ENCODE data around the gene IDH1. TPM values are rescaled to one million over a fixed set of nuclear protein-coding genes. Genes with fewer than 3 reads are reported as not detected.

The IDH1 gene
- total and polyA plus RNA-seq, 2 of the 13 experiments (the other 11 are each of a cell fraction or from before 2014, with no cell fraction given), result 312 to 1,077 TPM

- peak; percentile 49 for TF ChIP-seq HNF1A (IDR thresholded peaks at IDR 0.05; ENCODE audit: low read depth)
- peak; percentile 92 for TF ChIP-seq HNF1A (CRISPR knock-in tag; IDR thresholded peaks at IDR 0.05; ENCODE audit: borderline replicate concordance)
- TF ChIP-seq ASH2L (IDR thresholded peaks at IDR 0.05; ENCODE audit: insufficient read length, low read depth, low read length), result peak; percentile 98
- TF ChIP-seq ZNF407 (CRISPR knock-in tag; IDR thresholded peaks at IDR 0.05; ENCODE audit: not compliant biosample characterization), result peak; percentile 78
- TF ChIP-seq NKX3-1 (CRISPR knock-in tag; IDR thresholded peaks at IDR 0.05), result no peak
- peak; percentile 80 for TF ChIP-seq ZNF367 (CRISPR knock-in tag; IDR thresholded peaks at IDR 0.05; ENCODE audit: borderline replicate concordance)
- TF ChIP-seq ZNF251 (CRISPR knock-in tag; IDR thresholded peaks at IDR 0.05), result no peak
- TF ChIP-seq NAIF1 (CRISPR knock-in tag; IDR thresholded peaks at IDR 0.05; ENCODE audit: borderline replicate concordance), result peak; percentile 86; the same call in 1 of the 2 replicates
- TF ChIP-seq HNRNPH1 (optimal IDR thresholded peaks at IDR 0.05; ENCODE audit: low read depth, low read length), result no peak
- TF ChIP-seq ZNF101 (CRISPR knock-in tag; IDR thresholded peaks at IDR 0.05; ENCODE audit: borderline replicate concordance, low read depth), result no peak
- peak; percentile 100 for TF ChIP-seq ZNF556 (CRISPR knock-in tag; IDR thresholded peaks at IDR 0.05; ENCODE audit: borderline replicate concordance)
- TF ChIP-seq NFIB (CRISPR knock-in tag; IDR thresholded peaks at IDR 0.05; ENCODE audit: borderline replicate concordance), result no peak
- no peak for TF ChIP-seq RAD51 (IDR thresholded peaks at IDR 0.05; ENCODE audit: borderline replicate concordance)
- peak; percentile 93 for TF ChIP-seq ZNF280B (CRISPR knock-in tag; IDR thresholded peaks at IDR 0.05; ENCODE audit: borderline replicate concordance)
- TF ChIP-seq MAFF (IDR thresholded peaks at IDR 0.05; ENCODE audit: low read depth, low read length), result peak; percentile 55; the same call in 1 of the 2 replicates
Measured at GRCh38 chr2:208265801-208266552, 11.1 kb upstream of the IDH1 start, which contains the start of gene PIKFYVE (continued).
